GM19025 (cell line): Measurements from ENCODE around the gene TLR4.

Experiments used
- ATAC-seq: cut with Tn5 transposase; IDR thresholded peaks from one replicate; pipeline ENCODE4 v1.9.1; 2021; ENCODE audit warnings: mild to moderate bottlenecking, low read depth, moderate library complexity; ENCODE audit not compliant: unreplicated experiment

TLR4 gene

GRCh38 chr9:117704024-117704575 is at the start of gene TLR4:
TSS of gene TLR4 (plus strand) at chr9:117704403. CDS start at chr9:117704473, 70 bp downstream.
- ATAC-seq: peak; percentile 97

GRCh38 chr9:117656002-117656401 is 48.2 kb upstream of the TLR4 start:
- ATAC-seq: no peak

- ATAC-seq: no peak
These were observed 41.6 kb upstream of the TLR4 start for GRCh38 chr9:117662651-117663050.

DNA sequence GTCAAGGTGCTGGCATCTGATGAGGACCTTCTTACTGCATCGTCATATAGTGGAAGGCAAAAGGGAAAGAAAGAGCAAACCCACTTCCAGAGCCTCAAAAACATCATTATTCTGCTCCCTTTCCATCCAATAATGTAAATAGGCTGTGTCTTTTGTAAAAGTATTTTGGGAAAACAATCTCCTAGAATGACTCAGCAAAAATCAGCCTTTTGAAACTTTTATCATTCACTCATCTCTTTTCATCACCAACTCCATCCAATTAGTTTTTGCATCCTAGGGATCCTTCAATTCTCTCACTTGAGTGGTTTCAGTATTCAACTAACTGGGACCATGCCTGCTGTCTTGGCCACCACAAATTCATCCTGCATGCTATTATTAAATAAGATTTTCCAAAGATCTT is 39.8 kb upstream of the TLR4 start:
- ATAC-seq: no peak

DNA sequence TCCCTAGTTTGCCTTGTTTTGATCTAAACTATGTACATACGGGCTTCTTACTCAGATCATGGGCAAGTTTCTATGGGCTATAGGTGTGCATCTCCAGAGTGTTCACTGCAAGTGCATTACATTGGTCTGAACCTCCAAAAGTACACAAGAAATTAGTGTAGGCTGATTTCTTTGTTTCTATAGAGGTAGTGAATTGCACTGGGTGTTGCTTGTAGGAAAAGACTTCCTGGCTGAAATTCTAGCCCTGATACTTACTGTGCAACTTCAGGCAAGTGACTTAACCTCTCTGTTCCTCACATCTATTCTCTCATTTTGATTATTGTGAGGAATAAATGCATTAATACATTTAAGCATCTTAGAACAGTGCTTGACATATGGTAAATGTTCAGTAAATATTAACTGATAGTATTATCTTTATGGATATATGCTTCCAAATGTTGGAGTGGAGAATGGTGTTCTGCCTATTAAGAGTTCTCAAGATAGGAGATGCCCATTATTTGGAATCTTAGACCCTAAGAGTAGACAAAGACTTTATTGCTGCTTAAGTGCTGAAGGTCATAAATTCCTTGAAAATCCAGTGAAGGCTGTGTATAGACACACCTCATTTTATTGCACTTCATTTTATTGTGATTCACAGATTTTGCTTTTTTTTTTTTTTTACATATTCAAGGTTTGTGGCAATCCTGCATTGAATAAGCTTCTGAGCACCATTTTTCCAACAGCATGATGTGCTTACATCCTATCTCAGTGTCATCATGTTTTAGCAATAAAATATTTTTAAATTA is 38.4 kb upstream of the TLR4 start:
- no peak for ATAC-seq

- no peak for ATAC-seq
These were observed 32.7 kb upstream of the TLR4 start for GRCh38 chr9:117671468-117671867.

- no peak for ATAC-seq
These were observed 31.8 kb upstream of the TLR4 start for GRCh38 chr9:117672369-117672768.

DNA sequence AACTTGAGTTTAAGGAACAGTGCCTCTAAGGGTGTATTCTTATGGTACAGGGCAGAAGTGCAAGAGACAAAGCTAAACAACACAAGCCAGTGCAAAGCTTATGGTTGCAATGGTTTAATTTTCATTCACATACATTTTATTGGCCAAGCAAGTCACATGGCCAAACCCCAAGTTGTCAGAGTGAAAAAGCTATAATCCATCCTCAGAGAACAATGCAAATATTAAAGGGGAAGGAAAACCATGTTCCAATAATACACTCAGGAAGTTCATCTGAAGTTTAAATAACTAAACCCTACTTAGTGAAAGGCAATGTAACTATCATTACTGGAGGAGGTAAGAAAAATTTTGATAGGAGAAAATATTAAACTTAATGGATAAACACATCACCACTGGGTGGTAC is 26.6 kb upstream of the TLR4 start:
- ATAC-seq: no peak

DNA sequence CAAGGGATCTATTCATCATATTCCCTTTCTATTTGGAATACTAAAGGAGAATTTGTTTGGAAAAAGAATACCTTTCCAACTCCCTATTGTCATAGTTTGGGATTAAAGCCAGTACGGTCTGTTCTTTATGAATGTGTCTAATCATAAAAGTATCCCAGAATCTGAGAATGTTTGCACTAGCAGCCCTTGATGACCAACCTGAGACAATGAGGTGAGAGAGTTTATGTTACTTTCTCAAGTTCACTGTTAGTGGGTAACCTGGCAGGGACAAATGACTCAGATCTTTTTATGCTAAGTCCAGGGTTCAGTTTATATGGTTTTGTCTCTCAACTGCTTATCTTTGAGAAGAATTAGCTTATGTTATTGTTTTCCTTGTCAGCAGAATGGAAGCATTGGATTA is 25.3 kb upstream of the TLR4 start:
- no peak for ATAC-seq

GRCh38 chr9:117679416-117679815 is 24.8 kb upstream of the TLR4 start:
- no peak for ATAC-seq

DNA sequence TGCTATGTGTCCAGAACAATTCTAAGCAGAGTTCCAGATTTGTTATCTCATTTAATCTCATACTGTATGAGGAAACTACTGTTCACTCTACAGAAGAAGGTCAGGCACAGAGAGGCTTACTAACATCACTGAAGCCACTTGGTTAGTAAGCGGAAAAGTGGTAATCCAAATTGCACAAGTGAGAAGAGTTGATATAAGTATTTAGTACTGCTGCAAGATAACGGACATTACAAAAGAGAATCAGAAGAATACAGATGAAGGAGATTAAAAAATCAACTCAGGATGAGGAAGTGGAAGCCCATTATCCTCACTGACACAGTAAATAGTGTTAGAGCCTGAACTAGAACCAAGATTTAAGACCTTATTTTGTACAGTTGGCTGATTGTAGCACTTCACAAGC is 22.3 kb upstream of the TLR4 start:
- ATAC-seq: no peak

GRCh38 chr9:117682955-117683710 is 21.1 kb upstream of the TLR4 start:
- ATAC-seq: no peak

- ATAC-seq: no peak
These were observed 16.7 kb upstream of the TLR4 start for GRCh38 chr9:117687532-117687931.

DNA sequence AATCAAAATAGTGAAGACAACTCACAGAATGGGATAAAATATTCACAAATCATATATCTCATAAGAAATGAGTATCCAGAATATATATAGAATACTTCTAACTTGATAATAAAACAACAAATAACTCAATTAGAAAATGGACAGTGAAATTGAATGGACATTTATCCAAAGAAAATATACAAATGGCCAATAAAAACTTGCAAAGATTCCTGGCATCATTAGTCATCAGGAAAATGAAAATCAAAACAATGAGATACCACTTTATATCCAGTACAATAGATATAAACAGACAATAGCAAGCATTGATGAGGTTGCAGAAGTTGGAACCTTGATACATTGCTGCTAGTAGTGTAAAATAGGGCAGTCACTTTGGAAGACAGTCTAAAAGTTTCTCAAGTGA is 12.8 kb upstream of the TLR4 start:
- ATAC-seq: no peak

DNA sequence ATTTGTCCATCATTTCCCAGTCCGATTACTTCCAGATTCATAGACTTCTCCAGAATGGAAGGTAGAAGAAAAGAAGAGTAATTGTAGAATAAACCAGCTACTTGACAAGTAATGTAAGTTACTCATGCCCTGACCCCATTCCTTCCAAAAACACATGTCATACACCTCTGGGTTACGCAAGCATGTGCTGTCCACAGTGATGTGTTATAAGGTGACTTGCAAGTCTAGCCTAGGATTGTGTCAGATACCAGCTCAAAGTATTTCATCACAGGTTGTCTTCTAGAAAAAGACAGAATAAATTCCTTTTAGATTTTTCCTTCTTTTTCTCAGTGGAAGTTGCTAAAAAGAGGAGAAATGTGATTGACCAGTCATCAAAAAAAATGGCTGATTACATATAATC is 8.0 kb upstream of the TLR4 start:
- no peak for ATAC-seq

DNA sequence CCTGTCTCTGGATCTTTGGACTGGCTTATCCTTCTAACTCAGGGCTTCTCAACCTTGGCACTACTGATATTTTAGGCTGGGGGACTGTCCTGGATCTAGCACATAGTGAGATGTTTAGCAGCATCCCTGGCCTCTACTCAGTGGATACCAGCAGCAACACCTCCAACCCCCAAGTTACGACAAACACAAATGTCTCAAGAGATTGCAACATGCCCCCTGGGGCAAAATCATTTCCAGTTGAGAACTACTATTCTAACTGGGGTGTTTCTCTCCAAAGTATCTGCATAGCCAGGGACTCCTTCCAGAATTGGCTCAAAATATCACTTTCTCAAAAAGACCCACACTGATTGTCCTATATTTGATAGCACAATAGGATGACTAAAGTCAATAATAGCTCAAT is 7.2 kb upstream of the TLR4 start:
- ATAC-seq: no peak

DNA sequence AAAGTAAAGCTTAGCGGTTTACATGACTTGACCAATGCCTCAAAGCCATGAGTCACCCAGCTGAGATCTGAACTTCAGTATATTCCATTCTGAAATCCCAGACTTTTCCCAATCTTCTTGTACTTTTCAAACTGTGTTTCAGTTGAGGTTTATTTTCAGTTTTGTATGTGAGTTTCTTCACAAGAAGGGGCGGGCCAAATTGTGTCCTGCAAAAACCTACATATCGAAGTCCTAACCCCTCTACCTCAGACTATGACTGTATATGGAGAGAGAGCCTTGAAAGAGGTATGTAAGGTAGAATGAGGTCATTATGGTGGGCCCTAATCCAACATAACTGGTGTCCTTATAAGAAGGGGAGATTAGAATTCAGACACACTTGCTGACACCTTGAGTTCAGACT is 666 bp upstream of the TLR4 start:
- no peak for ATAC-seq

- ATAC-seq: no peak
These were observed 394 bp downstream of the TLR4 start for GRCh38 chr9:117704597-117704996.

DNA sequence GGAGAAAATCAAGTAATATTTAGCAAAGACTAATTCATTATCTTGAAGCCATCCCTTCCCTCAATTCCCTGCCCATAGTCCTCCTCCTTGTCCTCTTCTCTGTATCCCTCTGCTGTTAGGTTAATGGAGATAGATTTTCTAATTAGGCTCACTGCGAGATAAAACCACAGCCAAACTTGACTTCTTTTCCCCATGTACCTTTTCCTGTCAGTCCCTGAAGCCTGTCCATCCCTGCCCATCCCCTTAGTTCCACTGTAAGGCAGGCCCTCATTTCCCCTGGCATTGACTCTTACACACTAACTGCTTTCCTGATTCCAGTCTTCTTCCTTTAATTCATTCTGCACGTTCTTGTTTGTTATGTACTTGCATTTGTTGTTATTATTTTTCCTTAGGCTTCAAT is 1.2 kb downstream of the TLR4 start:
- ATAC-seq: no peak

- no peak for ATAC-seq
These were observed 2.4 kb downstream of the TLR4 start for GRCh38 chr9:117706421-117707116.

- no peak for ATAC-seq
These were observed 3.4 kb downstream of the TLR4 start for GRCh38 chr9:117707561-117707960.
